Urinary bladder (tissue), 4 donors: Measurements from ENCODE around the gene CALML6. TPM values are rescaled to one million over a fixed set of nuclear protein-coding genes. Genes with fewer than 3 reads are reported as not detected.
"Not testable (repeated sequence)": the region's sequence is repeated elsewhere in the genome, so short reads cannot be mapped to it uniquely, and the experiment has no call there.

Experiments used
- DNase-seq: peaks from one replicate; pipeline ENCODE4 v3.0.0-alpha.2; 2015; ENCODE audit errors: extremely low spot score
- H3K27ac ChIP-seq: one replicate; pipeline ENCODE4 v1.5.1; 2013; ENCODE audit warnings: low read depth, mild to moderate bottlenecking, moderate library complexity
- H3K36me3 ChIP-seq: one replicate; pipeline ENCODE4 v1.6.1; 2013; ENCODE audit warnings: mild to moderate bottlenecking, moderate library complexity; ENCODE audit not compliant: insufficient read depth
- H3K4me1 ChIP-seq: one replicate; pipeline ENCODE4 v1.6.1; 2013; ENCODE audit warnings: mild to moderate bottlenecking, moderate library complexity; ENCODE audit not compliant: insufficient read depth
- H3K4me3 ChIP-seq: one replicate; pipeline ENCODE4 v1.5.1; 2013; ENCODE audit warnings: low read depth, low read length
- WGBS: extraction: QIAGEN DNeasy Blood & Tissue Kit; methylation state at CpG from one replicate; pipeline ENCODE4 v1.1.7; 2013; 5-methylcytosine and 5-hydroxymethylcytosine counted together
- polyA plus RNA-seq: library from polyadenylated mRNA; stranded (reverse); fragments of 200-250 nt; gene quantifications from one replicate; pipeline ENCODE4 v1.2.3, GENCODE V29; 2013
- total RNA-seq: library from RNA; depleted of rRNA; stranded (reverse); fragments of >200 nt; gene quantifications from one replicate; pipeline ENCODE4 v1.2.3, GENCODE V29; 2014
- donor health status: healthy with polysubstance abuse.
- donor health status: healthy.

CALML6 gene
- total and polyA plus RNA-seq, 2 donors: 0.22 to 0.37 TPM

DNA sequence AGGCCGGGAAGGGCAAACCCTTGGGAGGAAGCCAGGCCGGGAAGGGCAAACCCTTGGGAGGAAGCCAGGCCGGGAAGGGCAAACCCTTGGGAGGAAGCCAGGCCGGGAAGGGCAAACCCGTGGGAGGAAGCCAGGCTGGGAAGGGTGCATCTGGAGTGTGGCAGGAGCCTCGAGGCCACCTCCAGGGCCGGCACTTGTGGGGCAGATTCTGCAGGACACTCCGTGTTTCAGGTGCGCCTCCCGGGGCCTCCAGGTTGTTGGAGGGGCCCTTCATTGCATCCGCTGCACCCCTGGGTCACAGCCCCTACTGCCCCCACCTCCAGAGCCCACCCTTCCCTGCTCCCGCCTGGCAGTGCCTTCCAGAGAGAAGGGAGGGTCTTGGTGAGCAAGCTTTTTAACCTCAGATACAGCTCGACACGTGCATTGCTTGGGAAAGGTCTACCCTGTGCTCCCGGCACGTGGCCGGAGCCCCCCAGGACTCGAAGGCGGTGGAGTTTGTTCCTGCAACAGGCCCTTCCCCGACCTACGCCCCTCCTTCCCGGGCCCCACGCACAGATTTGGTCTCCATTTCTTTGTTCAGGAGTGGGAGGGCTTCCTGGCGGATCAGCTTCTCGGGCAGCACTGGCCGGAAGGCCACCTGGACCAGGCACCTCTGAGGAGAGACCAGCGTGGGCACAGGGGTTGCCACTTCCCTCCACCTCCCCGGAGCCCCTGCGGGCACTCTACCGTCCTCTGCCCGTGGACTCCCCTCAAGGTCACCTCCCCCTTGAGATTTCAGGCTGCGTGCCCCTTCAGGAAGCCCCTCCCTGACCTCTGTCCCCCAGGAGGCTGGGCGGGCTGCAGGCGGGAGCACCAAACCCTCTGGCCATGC is 13.4 kb downstream of the CALML6 start:
- H3K36me3 ChIP-seq: no peaks in the 10 kb centered on the region
- no peak for DNase-seq
- no peaks in the 10 kb centered on the region for H3K4me1 ChIP-seq
- WGBS: 79% methylated on average over 32 of the region's 34 CpGs
- H3K27ac ChIP-seq: no peak overlapping the region
- H3K4me3 ChIP-seq: no peak overlapping the region

DNA sequence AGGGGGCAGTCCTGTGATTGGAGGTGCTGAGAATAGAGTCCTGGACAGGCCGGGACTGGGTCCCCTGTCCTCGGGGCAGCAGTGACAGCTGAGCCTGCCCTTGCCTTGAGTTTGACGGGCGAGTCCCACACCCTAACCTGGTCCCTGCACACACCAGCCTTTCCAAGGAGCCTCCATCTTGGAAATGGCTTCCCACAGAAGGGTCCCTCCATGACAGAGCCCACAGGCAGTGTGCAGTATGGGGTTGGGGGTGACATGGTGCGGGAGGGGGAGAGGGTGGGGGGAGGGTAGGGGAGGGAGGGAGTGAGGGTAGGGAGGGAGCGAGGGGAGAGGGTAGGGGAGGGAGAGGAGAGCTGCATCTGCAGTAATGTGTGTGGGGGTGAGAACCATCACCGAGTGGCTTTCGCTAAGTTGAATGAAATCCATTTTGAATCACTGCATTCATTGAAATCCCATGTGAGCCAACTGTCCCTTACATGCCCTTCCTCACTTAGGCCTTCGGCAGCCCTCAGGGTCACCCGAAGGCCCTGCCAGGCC is 14.1 kb downstream of the CALML6 start:
- WGBS: 78% methylated on average over 10 of the region's 10 CpGs
- Histone ChIP-seq H3K27ac (no peak overlapping the region), H3K4me3 (no peak overlapping the region), H3K4me1 (no peaks in the 10 kb centered on the region), H3K36me3 (no peaks in the 10 kb centered on the region)
- no peak for DNase-seq

DNA sequence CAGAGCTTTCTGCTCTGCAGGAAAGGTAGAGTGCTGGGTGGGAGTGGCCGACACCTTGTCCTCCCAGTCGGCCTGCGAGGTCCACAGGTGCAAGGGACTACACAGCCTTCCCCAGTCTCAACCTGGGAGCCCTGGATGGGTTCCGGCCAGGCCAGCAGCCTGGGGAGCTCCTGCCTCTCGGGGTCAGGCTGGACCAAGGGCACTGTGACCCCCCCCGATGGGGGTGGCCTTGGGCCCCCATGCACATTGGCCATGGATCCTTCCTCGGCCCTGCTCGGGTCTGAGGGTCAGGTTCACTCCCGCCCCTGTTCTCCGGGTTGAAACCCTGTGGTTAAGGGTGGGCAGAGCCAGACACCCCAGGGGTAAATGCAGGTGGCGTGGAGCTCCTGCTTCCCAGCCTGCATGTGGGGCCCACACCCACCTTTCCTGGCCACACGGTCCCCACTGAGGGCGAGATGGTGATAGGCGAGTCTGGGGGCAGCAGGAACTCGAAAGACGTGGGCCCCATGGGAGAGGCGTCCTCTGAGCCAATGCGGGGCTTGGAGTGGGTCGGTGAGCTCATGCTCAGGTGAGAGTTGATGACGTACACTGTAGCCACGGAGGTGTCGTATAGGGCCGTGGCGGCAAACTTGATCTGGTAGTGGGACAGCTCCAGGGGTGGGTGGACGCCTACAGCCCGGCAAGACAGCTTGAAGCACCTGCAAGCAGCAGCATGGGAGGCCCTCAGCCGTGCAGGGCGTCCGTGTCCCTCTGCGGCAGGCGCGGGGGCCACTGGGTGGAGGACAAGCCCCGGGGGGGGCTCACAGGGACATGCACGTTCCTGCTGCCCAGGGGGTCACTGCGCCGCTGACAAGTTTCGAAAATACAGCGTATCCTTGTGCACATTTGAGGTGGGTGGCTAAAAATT is 14.8 kb downstream of the CALML6 start:
- H3K27ac ChIP-seq: no peak overlapping the region
- 85% methylated on average over 38 of the region's 38 CpGs for WGBS
- DNase-seq: no peak
- no peaks in the 10 kb centered on the region for H3K36me3 ChIP-seq
- no peak overlapping the region for H3K4me3 ChIP-seq
- no peaks in the 10 kb centered on the region for H3K4me1 ChIP-seq

DNA sequence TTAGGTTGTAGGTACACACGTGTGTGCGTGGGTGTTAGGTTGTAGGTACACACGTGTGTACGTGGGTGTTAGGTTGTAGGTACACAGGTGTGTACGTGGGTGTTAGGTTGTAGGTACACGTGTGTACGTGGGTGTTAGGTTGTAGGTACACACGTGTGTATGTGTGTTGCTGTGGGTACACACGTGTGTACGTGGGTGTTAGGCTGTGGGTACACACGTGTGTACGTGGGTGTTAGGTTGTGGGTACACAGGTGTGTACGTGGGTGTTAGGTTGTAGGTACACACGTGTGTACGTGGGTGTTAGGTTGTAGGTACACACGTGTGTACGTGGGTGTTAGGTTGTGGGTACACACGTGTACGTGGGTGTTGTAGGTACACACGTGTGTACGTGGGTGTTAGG is 19.8 kb downstream of the CALML6 start:
- 86% methylated on average over 21 of the region's 21 CpGs for WGBS

DNA sequence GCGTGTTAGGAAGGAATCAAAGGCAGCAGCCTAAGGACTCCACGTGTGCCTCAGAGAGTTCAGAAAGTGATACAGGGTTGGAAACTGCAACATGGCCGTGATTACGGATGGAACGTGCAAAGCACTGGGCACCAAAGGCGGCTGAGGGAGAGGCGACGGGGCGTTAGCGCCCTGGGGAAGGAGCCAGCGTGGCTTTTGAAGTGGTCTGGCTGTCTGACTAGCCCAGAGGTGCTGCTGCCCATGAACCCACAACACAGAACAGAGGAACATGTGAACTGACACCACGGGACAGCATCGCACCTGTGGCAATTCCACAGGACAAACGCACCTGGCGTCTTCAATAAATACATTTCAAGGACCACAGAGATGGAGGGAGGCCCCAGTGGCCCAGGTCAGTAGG is 22.0 kb downstream of the CALML6 start:
- WGBS: 77% methylated on average over 15 of the region's 15 CpGs

More for the DNA sequence above, 19.8 kb downstream of the CALML6 start:
- not testable (repeated sequence) for H3K4me1 ChIP-seq, H3K36me3 ChIP-seq, H3K4me3 ChIP-seq, DNase-seq, H3K27ac ChIP-seq

DNA sequence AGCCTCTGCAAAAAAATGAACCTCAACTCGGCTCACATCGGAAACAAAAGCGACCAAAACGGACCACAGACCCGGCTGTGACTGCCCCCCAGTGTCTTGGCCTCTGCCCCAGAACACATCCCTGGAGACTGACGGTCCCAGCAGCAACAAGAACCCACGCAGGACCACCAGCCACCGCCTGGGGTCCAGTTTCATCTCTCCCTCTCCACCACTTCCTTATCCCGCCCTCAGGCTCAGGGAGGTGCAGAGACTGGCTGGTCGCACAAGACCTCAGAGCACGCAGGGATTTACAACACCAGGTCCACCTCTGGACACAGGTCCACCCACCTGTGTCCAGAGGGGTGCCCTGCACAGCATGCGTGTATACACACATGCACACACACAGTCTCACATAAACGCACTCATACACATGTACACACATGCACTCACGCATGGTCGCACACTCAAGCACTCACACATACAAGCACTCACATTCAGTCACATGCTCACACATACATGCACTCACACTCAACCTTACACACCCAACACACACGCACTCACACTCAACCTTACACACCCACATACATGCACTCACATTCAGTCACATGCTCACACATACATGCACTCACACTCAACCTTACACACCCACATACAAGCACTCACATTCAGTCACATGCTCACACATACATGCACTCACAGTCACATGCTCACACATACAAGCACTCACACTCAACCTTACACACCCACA is 22.7 kb downstream of the CALML6 start:
- DNase-seq: no peak
- H3K4me1 ChIP-seq: no peaks in the 10 kb centered on the region
- no peak overlapping the region for H3K27ac ChIP-seq
- H3K36me3 ChIP-seq: no peaks in the 10 kb centered on the region
- H3K4me3 ChIP-seq: no peak overlapping the region
- 68% methylated on average over 16 of the region's 16 CpGs for WGBS

More for the DNA sequence above, 22.0 kb downstream of the CALML6 start:
- H3K4me3 ChIP-seq: no peak overlapping the region
- DNase-seq: no peak
- no peak overlapping the region for H3K27ac ChIP-seq
- no peaks in the 10 kb centered on the region for H3K36me3 ChIP-seq
- H3K4me1 ChIP-seq: no peaks in the 10 kb centered on the region

DNA sequence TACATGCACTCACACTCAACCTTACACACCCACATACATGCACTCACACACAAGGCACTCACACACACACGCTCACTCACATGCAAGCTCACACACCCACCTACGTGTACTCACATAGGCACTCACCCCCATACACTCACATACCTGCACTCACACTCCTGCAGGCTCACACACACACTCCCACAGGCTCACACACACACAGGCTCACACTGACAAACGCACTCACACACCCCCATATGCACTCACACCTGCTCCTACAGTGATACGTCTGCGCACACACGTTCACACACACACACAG is 23.2 kb downstream of the CALML6 start:
- DNase-seq: no peak
- 75% methylated on average over 6 of the region's 6 CpGs for WGBS
- no peaks in the 10 kb centered on the region for H3K36me3 ChIP-seq
- no peaks in the 10 kb centered on the region for H3K4me1 ChIP-seq
- no peak overlapping the region for H3K27ac ChIP-seq
- H3K4me3 ChIP-seq: no peak overlapping the region

DNA sequence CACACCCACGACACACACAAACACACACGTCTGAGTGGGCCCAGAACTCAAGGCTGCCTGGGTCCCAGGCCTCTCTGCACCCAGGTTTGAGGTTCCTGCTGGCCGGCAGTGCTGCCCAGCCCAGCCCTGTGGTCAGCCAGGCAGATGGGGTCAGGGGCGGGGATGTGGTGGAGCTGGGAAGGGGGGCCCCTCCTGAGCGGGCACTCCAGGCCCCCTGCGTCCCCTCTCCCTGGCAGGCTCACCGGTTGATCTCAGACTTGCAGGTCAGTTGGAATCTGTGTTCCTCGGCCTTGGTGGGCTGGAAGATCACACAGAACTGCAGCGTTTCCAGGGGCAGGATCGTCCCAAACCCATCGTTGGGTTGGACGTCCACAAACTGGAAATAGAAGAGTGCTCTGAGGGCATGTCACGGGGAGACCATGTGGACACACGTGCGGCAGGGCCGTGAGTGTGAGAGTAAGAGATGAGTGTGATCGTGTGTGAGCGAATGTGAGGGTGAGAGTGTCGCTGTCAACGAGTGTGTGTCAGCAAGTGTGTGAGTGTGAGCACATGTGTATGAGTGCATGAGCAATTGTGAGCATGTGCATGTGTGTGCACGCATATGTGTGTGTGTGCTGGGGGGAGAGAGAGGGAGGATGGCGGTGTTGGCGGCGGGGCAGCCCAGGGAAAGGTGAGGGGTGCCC is 23.7 kb downstream of the CALML6 start:
- no peaks in the 10 kb centered on the region for H3K36me3 ChIP-seq
- no peak for DNase-seq
- no peaks in the 10 kb centered on the region for H3K4me1 ChIP-seq
- H3K27ac ChIP-seq: no peak overlapping the region
- WGBS: 81% methylated on average over 24 of the region's 24 CpGs
- H3K4me3 ChIP-seq: no peak overlapping the region

DNA sequence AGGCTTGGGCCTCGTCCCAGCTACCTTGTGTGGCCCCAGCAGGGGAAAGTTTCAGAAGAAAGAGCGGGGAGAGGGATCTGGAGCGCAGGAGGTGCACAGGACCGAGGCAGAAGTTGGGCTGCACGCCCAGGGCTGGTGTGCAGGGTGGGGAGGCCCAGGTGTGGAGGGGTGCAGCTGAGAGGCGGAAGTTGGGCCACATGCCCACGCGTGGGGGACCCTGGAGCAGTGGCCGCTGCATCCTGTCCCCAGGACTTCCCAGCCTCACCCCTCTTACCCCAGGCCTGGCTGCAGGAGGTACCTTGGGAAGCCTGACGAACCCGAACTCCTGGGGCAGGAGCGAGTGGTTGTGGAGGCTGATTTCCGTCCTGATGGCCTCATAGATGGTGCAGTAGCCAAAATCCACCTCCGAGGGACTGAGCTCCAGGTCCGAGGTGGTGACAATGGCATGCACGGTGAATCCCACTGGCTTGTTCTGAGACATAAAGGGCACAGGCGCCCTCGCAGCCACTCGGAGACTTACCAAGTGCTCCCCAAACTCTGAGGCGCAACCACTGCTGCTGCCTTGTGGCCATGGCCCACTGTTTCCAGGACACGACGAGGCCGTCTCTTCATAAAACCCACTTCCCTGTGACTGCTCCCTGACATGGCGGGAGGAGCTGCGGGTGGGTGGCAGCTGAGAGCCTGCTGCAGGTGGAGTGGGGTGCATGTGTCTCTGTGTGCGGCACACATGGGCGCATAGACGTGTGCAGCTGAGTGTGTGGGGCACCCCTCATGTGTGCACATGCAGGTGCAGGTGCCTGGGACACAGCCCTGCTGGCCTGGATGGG is 24.4 kb downstream of the CALML6 start:
- Histone ChIP-seq H3K36me3 (no peaks in the 10 kb centered on the region), H3K4me3 (no peak overlapping the region), H3K27ac (no peak overlapping the region), H3K4me1 (no peaks in the 10 kb centered on the region)
- DNase-seq: no peak
- WGBS: 84% methylated on average over 28 of the region's 28 CpGs

DNA sequence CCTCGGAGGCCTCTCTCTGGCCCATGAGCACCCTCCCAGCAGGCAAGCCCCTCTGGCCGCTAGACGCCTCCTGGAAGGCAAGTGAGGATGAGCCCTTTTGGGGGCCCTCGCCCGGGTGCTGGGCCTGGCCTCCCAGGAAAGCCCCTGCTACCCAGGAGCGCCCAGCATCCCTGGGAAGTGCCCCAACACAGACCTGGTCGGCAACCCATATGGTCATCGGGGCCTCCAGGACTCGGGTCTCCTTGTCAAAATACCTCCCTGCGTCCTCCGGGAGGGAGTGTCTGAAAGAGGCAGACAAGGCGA is 25.0 kb downstream of the CALML6 start:
- H3K27ac ChIP-seq: no peak overlapping the region
- H3K4me1 ChIP-seq: no peaks in the 10 kb centered on the region
- H3K4me3 ChIP-seq: no peak overlapping the region
- DNase-seq: no peak
- H3K36me3 ChIP-seq: no peaks in the 10 kb centered on the region
- 84% methylated on average over 12 of the region's 12 CpGs for WGBS

DNA sequence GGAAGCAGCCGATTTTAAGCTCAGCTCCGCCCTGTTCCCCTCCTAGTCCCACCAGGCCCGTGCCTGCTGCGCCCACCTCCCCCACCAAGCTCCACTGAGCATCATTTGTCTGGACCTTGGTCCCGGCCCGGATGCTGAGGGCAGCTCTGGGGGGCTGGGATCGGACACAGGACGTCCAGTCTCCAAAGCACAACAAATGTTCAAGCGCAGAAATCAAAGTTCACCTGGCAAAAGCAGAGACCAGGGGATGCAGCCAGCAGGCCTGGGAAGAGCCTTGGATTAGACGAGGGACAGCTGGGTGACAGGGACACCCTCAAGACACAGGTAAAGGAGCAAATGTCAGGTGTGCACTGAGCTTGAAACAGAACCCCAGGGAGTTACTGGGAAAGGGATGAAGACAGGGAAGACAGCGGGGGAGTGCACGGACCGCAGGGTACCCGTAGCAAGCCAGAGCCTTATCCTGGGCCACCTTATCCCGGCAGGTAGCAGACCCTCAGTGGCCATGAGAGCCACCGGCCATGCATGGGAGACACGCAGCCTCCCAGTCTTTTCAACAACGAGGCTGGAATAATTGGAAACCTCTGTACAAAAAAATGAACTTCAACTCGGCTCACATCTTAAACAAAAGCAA is 26.3 kb downstream of the CALML6 start:
- Histone ChIP-seq H3K4me1 (no peaks in the 10 kb centered on the region), H3K4me3 (no peak overlapping the region), H3K27ac (no peak overlapping the region), H3K36me3 (no peaks in the 10 kb centered on the region)
- DNase-seq: no peak
- 69% methylated on average over 19 of the region's 19 CpGs for whole genome bisulfite sequencing
